Measurements from ENCODE around the gene WIPF3. TPM values are rescaled to one million over a fixed set of nuclear protein-coding genes. Genes with fewer than 3 reads are reported as not detected.

The WIPF3 gene
- total RNA-seq, 1 experiment from 2014 or later: 11.6 TPM

- no peaks in the 10 kb centered on the region for H3K9me3 ChIP-seq (ENCODE audit: control insufficient read depth, low read depth, low read length)
- no peak for DNase-seq
- no peak overlapping the region for H3K4me3 Mint-ChIP-seq
- no peak overlapping the region for H3K14ac ChIP-seq (ENCODE audit: insufficient read depth, low read length)
- H3K27me3 ChIP-seq (ENCODE audit: insufficient read depth, low read length): peaks cover 4% of the 10 kb centered on the region; the same call in 1 of the 2 replicates
- H3T11ph ChIP-seq (ENCODE audit: low read length): no peak overlapping the region
- no peaks in the 10 kb centered on the region for H3K79me1 ChIP-seq (ENCODE audit: insufficient read depth, low read depth, low read length, poor library complexity, severe bottlenecking)
- peaks cover 10 to 23% of the 10 kb centered on the region in 2 experiments for H3K4me1 Mint-ChIP-seq
- no peak overlapping the region for H4K5ac ChIP-seq (ENCODE audit: insufficient read length, low read depth, low read length)
- H3K4me1 ChIP-seq (ENCODE audit: insufficient read depth, low read length): no peaks in the 10 kb centered on the region; the same call in 1 of the 2 replicates
- no peak overlapping the region for H3K56ac ChIP-seq (ENCODE audit: insufficient read length, low read depth, low read length)
- H4K8ac ChIP-seq (replicated peaks; ENCODE audit: insufficient read length, low read depth, low read length): no peak overlapping the region
- TF ChIP-seq CTCF (conservative IDR thresholded peaks at IDR 0.05): no peak
- H2AK5ac ChIP-seq (ENCODE audit: insufficient read length, low read length): no peak overlapping the region
- H3K27ac Mint-ChIP-seq: no peak overlapping the region
- H3K4ac ChIP-seq (ENCODE audit: low read depth, low read length): no peak overlapping the region
- H3K18ac ChIP-seq (ENCODE audit: insufficient read length, low read depth, low read length): no peak overlapping the region
- H3K9ac ChIP-seq (ENCODE audit: extremely low read depth, insufficient read length, low read length): no peak overlapping the region
- H3K79me2 ChIP-seq (ENCODE audit: insufficient read depth, low read length): no peaks in the 10 kb centered on the region
- WGBS (ENCODE audit: extremely low coverage, insufficient read length, low lambda C conversion rate): no CpG with 5 or more reads among the region's 11 CpGs
- no peak overlapping the region for H3K4me2 ChIP-seq (ENCODE audit: insufficient read depth, insufficient read length, low read length)
- H3K36me3 Mint-ChIP-seq (ENCODE audit: insufficient read depth in 1 of 3, low read depth in 3 of 3): no peaks in the 10 kb centered on the region
- peaks cover 44% of the 10 kb centered on the region for H3K27me3 Mint-ChIP-seq (ENCODE audit: low read depth)
- no peak overlapping the region for H2BK15ac ChIP-seq (ENCODE audit: low read depth, low read length)
- H3K9me3 Mint-ChIP-seq: no peaks in the 10 kb centered on the region
- peaks cover 5% of the 10 kb centered on the region for H3K23me2 ChIP-seq (ENCODE audit: insufficient read length, low read depth, low read length, poor library complexity, severe bottlenecking)
- H2AFZ ChIP-seq (ENCODE audit: low read length): no peak overlapping the region
- H2BK120ac ChIP-seq (ENCODE audit: low read depth, low read length, poor library complexity, severe bottlenecking): no peak overlapping the region
- no peak overlapping the region for H3K23ac ChIP-seq (ENCODE audit: insufficient read length, low read depth, low read length)
- no peak overlapping the region for H3K27ac ChIP-seq (ENCODE audit: insufficient read length, low read depth, low read length)
- no peaks in the 10 kb centered on the region for H4K20me1 ChIP-seq (ENCODE audit: control insufficient read depth, insufficient read depth, insufficient read length)
- no peak overlapping the region for H4K91ac ChIP-seq (ENCODE audit: insufficient read length, low read depth, low read length)
- no peak overlapping the region for H2BK20ac ChIP-seq (ENCODE audit: low read depth, low read length, poor library complexity, severe bottlenecking)
- no peak overlapping the region for H2BK5ac ChIP-seq (ENCODE audit: insufficient read length, low read length)
- no peak overlapping the region for H2BK12ac ChIP-seq (ENCODE audit: insufficient read length, low read depth, low read length)
Measured at GRCh38 chr7:29809533-29810155, 3.3 kb downstream of the WIPF3 start.

Measured in H9 (cell line).